ENCODE data around the gene KRT36.

Gene KRT36

DNA sequence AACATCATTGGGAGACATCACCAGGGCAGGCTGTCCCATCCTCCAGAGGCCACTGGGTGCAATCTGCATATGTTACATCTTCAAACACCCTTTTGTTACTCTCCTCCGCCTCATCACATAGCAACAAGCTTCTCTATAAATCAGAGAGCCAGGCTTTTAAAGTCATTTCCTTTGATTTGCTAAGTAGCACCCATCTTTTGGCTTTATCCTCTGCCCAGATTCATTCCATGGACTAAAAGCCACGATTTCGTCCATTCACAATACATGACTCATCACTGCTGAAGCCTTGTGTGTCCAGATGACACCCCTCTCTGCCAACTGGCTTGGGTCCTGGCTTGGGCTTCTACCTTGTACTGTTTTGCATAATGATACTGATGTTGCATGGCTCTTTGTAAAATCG lies 47.0 kb downstream of the KRT36 start:
- Histone ChIP-seq H3K4ac (ENCODE audit: low read length) (no peak overlapping the region), H2AK5ac (ENCODE audit: low read depth, low read length) (no peak overlapping the region), H3K9ac (ENCODE audit: low read depth, low read length, poor library complexity) (no peak overlapping the region), H2BK5ac (ENCODE audit: low read length) (no peak overlapping the region), H3K4me1 (ENCODE audit: control insufficient read depth in 2 of 2, insufficient read depth in 1 of 2, low read depth in 1 of 2, low read length in 2 of 2) (no peaks in the 10 kb centered on the region), H3K18ac (ENCODE audit: low read length) (no peak overlapping the region), H3K79me1 (ENCODE audit: low read depth, low read length) (no peaks in the 10 kb centered on the region), H3K14ac (ENCODE audit: low read length) (no peak overlapping the region), H3K9me3 (replicated peaks in 1 of 2; ENCODE audit: control insufficient read depth in 2 of 2, insufficient read depth in 1 of 2, low read depth in 1 of 2, low read length in 2 of 2) (no peaks in the 10 kb centered on the region), H3K23ac (ENCODE audit: low read depth, low read length, poor library complexity) (no peak overlapping the region), H2AFZ (ENCODE audit: low read length) (no peak overlapping the region), H2BK120ac (ENCODE audit: low read depth, low read length) (no peak overlapping the region), H2BK12ac (ENCODE audit: low read length) (no peak overlapping the region), H4K91ac (ENCODE audit: low read depth, low read length, poor library complexity) (no peak overlapping the region), H3K27me3 (ENCODE audit: control insufficient read depth in 3 of 3, insufficient read depth in 3 of 3, low read depth in 1 of 3, low read length in 3 of 3) (peaks cover 0 to 7% (median 0%) of the 10 kb centered on the region in 3 experiments), H3K27ac (replicated peaks; ENCODE audit: low read length) (no peak overlapping the region), H3K4me3 (ENCODE audit: low read length in 2 of 2) (no peak overlapping the region), H2BK15ac (ENCODE audit: low read length) (no peak overlapping the region), H3K4me2 (ENCODE audit: insufficient read depth, low read length, poor library complexity, severe bottlenecking) (no peak overlapping the region), H4K8ac (ENCODE audit: low read depth, low read length) (no peak overlapping the region), H3K36me3 (replicated peaks in 1 of 2; ENCODE audit: control insufficient read depth in 2 of 2, insufficient read depth in 2 of 2, low read length in 2 of 2) (no peaks in the 10 kb centered on the region)
- DNase-seq (ENCODE audit: low spot score), result no peak
- WGBS, 2 donors (ENCODE audit: extremely low coverage in 2 of 2, insufficient read length in 2 of 2, insufficient replicate concordance in 1 of 2), result no CpG with 5 or more reads among the region's 4 CpGs

- Histone ChIP-seq H3K9ac (ENCODE audit: low read depth, low read length, poor library complexity) (no peak within 1 kb of the TSS), H3K4me2 (ENCODE audit: insufficient read depth, low read length, poor library complexity, severe bottlenecking) (no peak within 1 kb of the TSS), H4K91ac (ENCODE audit: low read depth, low read length, poor library complexity) (no peak within 1 kb of the TSS), H3K9me3 (replicated peaks in 1 of 2; ENCODE audit: control insufficient read depth in 2 of 2, insufficient read depth in 1 of 2, low read depth in 1 of 2, low read length in 2 of 2) (no peaks in the 10 kb centered on the region), H3K27ac (replicated peaks; ENCODE audit: low read length) (no peak within 1 kb of the TSS), H3K18ac (ENCODE audit: low read length) (no peak within 1 kb of the TSS), H3K27me3 (ENCODE audit: control insufficient read depth in 3 of 3, insufficient read depth in 3 of 3, low read depth in 1 of 3, low read length in 3 of 3) (peaks cover 0 to 8% (median 0%) of the 10 kb centered on the region in 3 experiments), H2AFZ (ENCODE audit: low read length) (no peak within 1 kb of the TSS), H3K23ac (ENCODE audit: low read depth, low read length, poor library complexity) (no peak within 1 kb of the TSS), H3K4me3 (ENCODE audit: low read length in 2 of 2) (no peak within 1 kb of the TSS), H3K4ac (ENCODE audit: low read length) (no peak within 1 kb of the TSS), H2BK15ac (ENCODE audit: low read length) (no peak within 1 kb of the TSS), H3K4me1 (ENCODE audit: control insufficient read depth in 2 of 2, insufficient read depth in 1 of 2, low read depth in 1 of 2, low read length in 2 of 2) (no peaks in the 10 kb centered on the region), H2BK12ac (ENCODE audit: low read length) (no peak within 1 kb of the TSS), H3K14ac (ENCODE audit: low read length) (no peak within 1 kb of the TSS), H4K8ac (ENCODE audit: low read depth, low read length) (no peak within 1 kb of the TSS), H2AK5ac (ENCODE audit: low read depth, low read length) (no peak within 1 kb of the TSS), H3K79me1 (ENCODE audit: low read depth, low read length) (no peaks in the 10 kb centered on the region), H2BK5ac (ENCODE audit: low read length) (no peak within 1 kb of the TSS), H2BK120ac (ENCODE audit: low read depth, low read length) (no peak within 1 kb of the TSS), H3K36me3 (replicated peaks in 1 of 2; ENCODE audit: control insufficient read depth in 2 of 2, insufficient read depth in 2 of 2, low read length in 2 of 2) (no peaks in the 10 kb centered on the region)
- no CpG with 5 or more reads among the region's 10 CpGs for WGBS, 2 donors (ENCODE audit: extremely low coverage in 2 of 2, insufficient read length in 2 of 2, insufficient replicate concordance in 1 of 2)
- no peak for DNase-seq (ENCODE audit: low spot score)
Observed at GRCh38 chr17:41440531-41441033, 49.1 kb downstream of the KRT36 start, which contains the start of gene KRT38. TSS of gene KRT38 (minus strand) at chr17:41440983. CDS start at chr17:41440921, 62 bp downstream.

- H3K9ac ChIP-seq (ENCODE audit: low read depth, low read length, poor library complexity), result no peak overlapping the region
- H3K4me1 ChIP-seq (ENCODE audit: control insufficient read depth in 2 of 2, insufficient read depth in 1 of 2, low read depth in 1 of 2, low read length in 2 of 2), result no peaks in the 10 kb centered on the region
- no peak overlapping the region for H3K4ac ChIP-seq (ENCODE audit: low read length)
- no peak overlapping the region for H2AK5ac ChIP-seq (ENCODE audit: low read depth, low read length)
- H3K14ac ChIP-seq (ENCODE audit: low read length), result no peak overlapping the region
- H3K36me3 ChIP-seq (replicated peaks in 1 of 2; ENCODE audit: control insufficient read depth in 2 of 2, insufficient read depth in 2 of 2, low read length in 2 of 2), result no peaks in the 10 kb centered on the region
- H2BK120ac ChIP-seq (ENCODE audit: low read depth, low read length), result no peak overlapping the region
- no peak overlapping the region for H3K4me2 ChIP-seq (ENCODE audit: insufficient read depth, low read length, poor library complexity, severe bottlenecking)
- no peak for DNase-seq (ENCODE audit: low spot score)
- no peak overlapping the region for H3K4me3 ChIP-seq (ENCODE audit: low read length in 2 of 2)
- H2BK12ac ChIP-seq (ENCODE audit: low read length), result no peak overlapping the region
- no peak overlapping the region for H4K91ac ChIP-seq (ENCODE audit: low read depth, low read length, poor library complexity)
- no peaks in the 10 kb centered on the region for H3K79me1 ChIP-seq (ENCODE audit: low read depth, low read length)
- no peak overlapping the region for H2AFZ ChIP-seq (ENCODE audit: low read length)
- H2BK5ac ChIP-seq (ENCODE audit: low read length), result no peak overlapping the region
- H3K9me3 ChIP-seq (replicated peaks in 1 of 2; ENCODE audit: control insufficient read depth in 2 of 2, insufficient read depth in 1 of 2, low read depth in 1 of 2, low read length in 2 of 2), result no peaks in the 10 kb centered on the region
- no peak overlapping the region for H3K18ac ChIP-seq (ENCODE audit: low read length)
- H2BK15ac ChIP-seq (ENCODE audit: low read length), result no peak overlapping the region
- H3K23ac ChIP-seq (ENCODE audit: low read depth, low read length, poor library complexity), result no peak overlapping the region
- H4K8ac ChIP-seq (ENCODE audit: low read depth, low read length), result no peak overlapping the region
- H3K27ac ChIP-seq (replicated peaks; ENCODE audit: low read length), result no peak overlapping the region
- WGBS, 2 donors (ENCODE audit: extremely low coverage in 2 of 2, insufficient read length in 2 of 2, insufficient replicate concordance in 1 of 2), result no CpG with 5 or more reads among the region's 5 CpGs
- peaks cover 0 to 8% (median 0%) of the 10 kb centered on the region in 3 experiments for H3K27me3 ChIP-seq (ENCODE audit: control insufficient read depth in 3 of 3, insufficient read depth in 3 of 3, low read depth in 1 of 3, low read length in 3 of 3)
Observed at GRCh38 chr17:41439375-41439774, 50.3 kb downstream of the KRT36 start.

- H3K27me3 ChIP-seq (ENCODE audit: control insufficient read depth in 3 of 3, insufficient read depth in 3 of 3, low read depth in 1 of 3, low read length in 3 of 3), result peaks cover 0 to 4% (median 0%) of the 10 kb centered on the region in 3 experiments
- H3K4ac ChIP-seq (ENCODE audit: low read length), result no peak overlapping the region
Observed at GRCh38 chr17:41437769-41438168, 51.9 kb downstream of the KRT36 start.

More at GRCh38 chr17:41437769-41438168, 51.9 kb downstream of the KRT36 start:
- Histone ChIP-seq H4K91ac (ENCODE audit: low read depth, low read length, poor library complexity) (no peak overlapping the region), H3K23ac (ENCODE audit: low read depth, low read length, poor library complexity) (no peak overlapping the region), H3K79me1 (ENCODE audit: low read depth, low read length) (no peaks in the 10 kb centered on the region), H2BK12ac (ENCODE audit: low read length) (no peak overlapping the region), H3K4me1 (ENCODE audit: control insufficient read depth in 2 of 2, insufficient read depth in 1 of 2, low read depth in 1 of 2, low read length in 2 of 2) (no peaks in the 10 kb centered on the region), H2BK5ac (ENCODE audit: low read length) (no peak overlapping the region), H3K27ac (replicated peaks; ENCODE audit: low read length) (no peak overlapping the region), H2BK15ac (ENCODE audit: low read length) (no peak overlapping the region), H3K14ac (ENCODE audit: low read length) (no peak overlapping the region), H3K18ac (ENCODE audit: low read length) (peak overlapping the region; percentile 17), H2AFZ (ENCODE audit: low read length) (no peak overlapping the region), H3K9ac (ENCODE audit: low read depth, low read length, poor library complexity) (no peak overlapping the region), H3K9me3 (replicated peaks in 1 of 2; ENCODE audit: control insufficient read depth in 2 of 2, insufficient read depth in 1 of 2, low read depth in 1 of 2, low read length in 2 of 2) (no peaks in the 10 kb centered on the region), H4K8ac (ENCODE audit: low read depth, low read length) (no peak overlapping the region), H3K36me3 (replicated peaks in 1 of 2; ENCODE audit: control insufficient read depth in 2 of 2, insufficient read depth in 2 of 2, low read length in 2 of 2) (no peaks in the 10 kb centered on the region), H3K4me2 (ENCODE audit: insufficient read depth, low read length, poor library complexity, severe bottlenecking) (no peak overlapping the region), H3K4me3 (ENCODE audit: low read length in 2 of 2) (no peak overlapping the region), H2AK5ac (ENCODE audit: low read depth, low read length) (no peak overlapping the region), H2BK120ac (ENCODE audit: low read depth, low read length) (no peak overlapping the region)
- no CpG with 5 or more reads among the region's 9 CpGs for WGBS, 2 donors (ENCODE audit: extremely low coverage in 2 of 2, insufficient read length in 2 of 2, insufficient replicate concordance in 1 of 2)
- DNase-seq (ENCODE audit: low spot score), result no peak

Data from neuronal stem cell (in vitro differentiated cells).